HG03432 (cell line): ENCODE results near the gene LIN7A.

Experiments
- ATAC-seq: cut with Tn5 transposase; IDR thresholded peaks from one replicate; pipeline ENCODE4 v1.9.1; 2021; ENCODE audit warnings: mild to moderate bottlenecking, moderate library complexity; ENCODE audit not compliant: unreplicated experiment

The LIN7A gene

GRCh38 chr12:80937391-80938238, at the start of gene LIN7A:
TSS of gene LIN7A (minus strand) at chr12:80937934. CDS start at chr12:80937722, 212 bp downstream.
- peak; percentile 20 for ATAC-seq

GRCh38 chr12:80986224-80986623, 48.5 kb upstream of the LIN7A start:
- no peak for ATAC-seq

- no peak for ATAC-seq
These were observed 42.1 kb upstream of the LIN7A start for GRCh38 chr12:80979816-80980215.

GRCh38 chr12:80979251-80979650, 41.5 kb upstream of the LIN7A start:
- no peak for ATAC-seq

GRCh38 chr12:80977346-80977745, 39.6 kb upstream of the LIN7A start:
- no peak for ATAC-seq

GRCh38 chr12:80968326-80968725, 30.6 kb upstream of the LIN7A start:
- ATAC-seq: no peak

GRCh38 chr12:80967565-80967964, 29.8 kb upstream of the LIN7A start:
- ATAC-seq: no peak

GRCh38 chr12:80966001-80966400, 28.3 kb upstream of the LIN7A start:
- ATAC-seq: no peak

- ATAC-seq: no peak
These were observed 20.4 kb upstream of the LIN7A start for GRCh38 chr12:80958162-80958561.

- ATAC-seq: no peak
These were observed 17.3 kb upstream of the LIN7A start for GRCh38 chr12:80954857-80955520.

- no peak for ATAC-seq
These were observed 14.7 kb upstream of the LIN7A start for GRCh38 chr12:80952443-80952842.

GRCh38 chr12:80946591-80946990, 8.9 kb upstream of the LIN7A start:
- peak; percentile 54 for ATAC-seq

- no peak for ATAC-seq
These were observed 5.6 kb upstream of the LIN7A start for GRCh38 chr12:80943338-80943737.

GRCh38 chr12:80941916-80942315, 4.2 kb upstream of the LIN7A start:
- ATAC-seq: no peak

- ATAC-seq: no peak
These were observed 1.7 kb upstream of the LIN7A start for GRCh38 chr12:80939231-80939950.

GRCh38 chr12:80938397-80938796, 663 bp upstream of the LIN7A start:
- no peak for ATAC-seq

- peak; percentile 68 for ATAC-seq
These were observed 918 bp downstream of the LIN7A start for GRCh38 chr12:80936642-80937390.

- ATAC-seq: no peak
These were observed 1.4 kb downstream of the LIN7A start for GRCh38 chr12:80936353-80936641.

- ATAC-seq: no peak
These were observed 2.6 kb downstream of the LIN7A start for GRCh38 chr12:80935111-80935510.

- ATAC-seq: no peak
These were observed 11.8 kb downstream of the LIN7A start for GRCh38 chr12:80925983-80926382.

GRCh38 chr12:80925237-80925636, 12.5 kb downstream of the LIN7A start:
- ATAC-seq: no peak
